Astrocyte of the spinal cord (primary cell): Measurements from ENCODE around the gene BAMBI.

Experiments used
- DNase-seq: peaks from one replicate; pipeline ENCODE4 v3.0.0; 2011; ENCODE audit warnings: low read depth, low spot score
- H3K4me3 ChIP-seq: 2 replicates; pipeline ENCODE4 v1.5.1; 2011; ENCODE audit warnings: low read depth, mild to moderate bottlenecking, low read length, moderate library complexity
- in situ Hi-C: cut with HindIII; loops from 2 replicates; pipeline ENCODE4 v1.10.0; 2017; ENCODE audit warnings: low sequenced_read_pairs
- TF ChIP-seq, protein P1 (sequence below): IDR thresholded peaks from 2 replicates; pipeline ENCODE4 v1.5.1; 2012; ENCODE audit warnings: low read depth, mild to moderate bottlenecking, low read length, inconsistent platforms

Gene BAMBI

DNA sequence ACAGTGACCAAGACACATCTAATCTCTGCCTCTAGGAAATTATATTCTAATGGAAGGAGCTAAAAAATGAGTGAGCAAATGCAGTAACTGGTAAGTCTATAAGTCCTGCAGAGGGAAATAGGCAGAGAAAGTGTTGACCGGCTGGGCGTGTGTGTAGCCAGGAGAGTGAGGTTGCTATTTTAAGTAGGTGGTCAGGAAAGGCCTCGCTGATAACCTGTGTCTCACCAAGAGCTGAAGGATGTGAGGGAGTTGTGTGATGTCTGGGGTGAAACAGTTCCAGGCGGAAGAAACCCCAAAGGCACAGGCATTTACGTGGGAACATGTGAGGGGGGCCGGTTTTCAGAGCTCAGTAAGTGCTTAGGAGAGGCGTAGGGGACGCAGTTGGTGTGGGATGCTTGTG is 54.8 kb downstream of the BAMBI start:
- DNase-seq: no peak
- TF ChIP-seq, protein P1, sequence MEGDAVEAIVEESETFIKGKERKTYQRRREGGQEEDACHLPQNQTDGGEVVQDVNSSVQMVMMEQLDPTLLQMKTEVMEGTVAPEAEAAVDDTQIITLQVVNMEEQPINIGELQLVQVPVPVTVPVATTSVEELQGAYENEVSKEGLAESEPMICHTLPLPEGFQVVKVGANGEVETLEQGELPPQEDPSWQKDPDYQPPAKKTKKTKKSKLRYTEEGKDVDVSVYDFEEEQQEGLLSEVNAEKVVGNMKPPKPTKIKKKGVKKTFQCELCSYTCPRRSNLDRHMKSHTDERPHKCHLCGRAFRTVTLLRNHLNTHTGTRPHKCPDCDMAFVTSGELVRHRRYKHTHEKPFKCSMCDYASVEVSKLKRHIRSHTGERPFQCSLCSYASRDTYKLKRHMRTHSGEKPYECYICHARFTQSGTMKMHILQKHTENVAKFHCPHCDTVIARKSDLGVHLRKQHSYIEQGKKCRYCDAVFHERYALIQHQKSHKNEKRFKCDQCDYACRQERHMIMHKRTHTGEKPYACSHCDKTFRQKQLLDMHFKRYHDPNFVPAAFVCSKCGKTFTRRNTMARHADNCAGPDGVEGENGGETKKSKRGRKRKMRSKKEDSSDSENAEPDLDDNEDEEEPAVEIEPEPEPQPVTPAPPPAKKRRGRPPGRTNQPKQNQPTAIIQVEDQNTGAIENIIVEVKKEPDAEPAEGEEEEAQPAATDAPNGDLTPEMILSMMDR: no peak
- no peak overlapping the region for H3K4me3 ChIP-seq
- in situ Hi-C loops: no loop called here
